Mesodermal cell (in vitro differentiated cells): ENCODE data around the gene CEP192.

Source experiments
- H3K27ac ChIP-seq: 2 replicates; pipeline ENCODE4 v1.7.0; 2013; ENCODE audit warnings: mild to moderate bottlenecking, low read depth, low read length, moderate library complexity; ENCODE audit not compliant: severe bottlenecking
- H3K36me3 ChIP-seq: 2 replicates; pipeline ENCODE4 v1.7.1; 2013; ENCODE audit warnings: mild to moderate bottlenecking, low read length, moderate library complexity; ENCODE audit not compliant: control insufficient read depth, insufficient read depth
- H3K4me1 ChIP-seq: one replicate; pipeline ENCODE4 v1.7.1; 2013; ENCODE audit warnings: mild to moderate bottlenecking, low read length; ENCODE audit not compliant: insufficient read depth, control insufficient read depth, poor library complexity, severe bottlenecking
- H3K4me3 ChIP-seq: 2 replicates; pipeline ENCODE4 v1.7.0; 2013; ENCODE audit warnings: low read length, control low read depth, mild to moderate bottlenecking; ENCODE audit not compliant: insufficient read depth, poor library complexity, severe bottlenecking; ENCODE audit errors: extremely low read depth
- H3K9me3 ChIP-seq: 2 replicates; pipeline ENCODE4 v1.7.1; 2013; ENCODE audit warnings: mild to moderate bottlenecking, low read length, moderate library complexity; ENCODE audit not compliant: control insufficient read depth
- WGBS, 2 experiments: methylation state at CpG; one replicate each; pipeline ENCODE4 v1.1.5; 2013; ENCODE audit warnings: missing lambda C conversion rate in 2 of 2; ENCODE audit not compliant: insufficient coverage in 2 of 2; 5-methylcytosine and 5-hydroxymethylcytosine counted together

CEP192 gene

DNA sequence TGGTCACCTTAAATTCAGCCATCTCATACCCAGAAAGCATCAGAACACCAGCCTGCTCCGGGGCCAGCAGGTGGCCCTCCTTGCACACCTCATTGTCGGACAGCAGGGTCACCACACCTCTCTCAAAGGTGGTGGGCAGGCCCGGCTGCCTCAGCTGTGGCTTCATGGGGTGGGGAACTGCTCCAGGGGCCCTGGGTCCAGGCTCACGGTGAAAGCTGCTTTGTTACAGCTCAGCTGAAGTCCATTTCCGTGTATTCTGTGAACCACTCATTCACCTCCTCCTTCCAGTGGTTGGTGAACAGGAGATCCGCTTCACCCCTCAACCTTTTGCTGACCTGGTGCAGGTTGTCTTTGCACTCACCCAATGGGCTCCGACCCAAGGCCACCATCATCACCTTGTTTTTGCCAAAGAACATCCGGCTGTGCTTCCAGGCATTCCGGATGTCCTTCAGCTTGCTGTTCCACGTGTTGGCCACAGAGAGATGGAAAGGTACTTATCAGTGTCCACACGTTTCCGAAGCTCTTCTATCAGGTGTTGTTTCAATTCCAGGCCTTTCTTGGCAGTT lies 148.8 kb downstream of the CEP192 start:
- WGBS, 2 experiments = 84 to 93% methylated on average over 10 to 11 of the region's 12 CpGs
- peaks cover 15% of the 10 kb centered on the region for H3K9me3 ChIP-seq
- H3K36me3 ChIP-seq = no peaks in the 10 kb centered on the region
- no peaks in the 10 kb centered on the region for H3K4me1 ChIP-seq
- H3K4me3 ChIP-seq = no peak overlapping the region
- H3K27ac ChIP-seq = no peak overlapping the region

DNA sequence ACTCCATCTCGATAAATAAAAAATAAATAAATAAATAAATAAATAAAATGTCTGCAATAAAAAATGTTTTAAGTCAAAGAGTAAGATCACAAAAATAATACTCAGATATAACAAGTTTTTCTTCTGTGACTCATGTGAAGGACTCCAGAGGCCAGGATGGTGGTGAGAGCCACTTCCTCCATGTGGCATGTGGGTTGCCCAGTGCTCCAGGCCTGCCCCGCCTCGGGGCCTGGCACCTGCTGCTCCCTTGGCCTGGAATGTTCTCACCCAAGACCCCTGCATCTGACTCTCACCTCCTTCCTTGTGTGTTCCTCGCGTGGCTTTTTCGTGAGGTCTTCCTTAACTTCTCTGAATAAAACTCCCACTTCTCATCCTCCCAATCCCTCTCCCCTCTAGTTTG lies 150.0 kb downstream of the CEP192 start:
- Histone ChIP-seq H3K36me3 (no peaks in the 10 kb centered on the region), H3K27ac (no peak overlapping the region), H3K4me1 (no peaks in the 10 kb centered on the region), H3K4me3 (no peak overlapping the region), H3K9me3 (peaks cover 15% of the 10 kb centered on the region)
- WGBS, 2 experiments = 93 to 100% methylated on average over 2 to 5 of the region's 6 CpGs

DNA sequence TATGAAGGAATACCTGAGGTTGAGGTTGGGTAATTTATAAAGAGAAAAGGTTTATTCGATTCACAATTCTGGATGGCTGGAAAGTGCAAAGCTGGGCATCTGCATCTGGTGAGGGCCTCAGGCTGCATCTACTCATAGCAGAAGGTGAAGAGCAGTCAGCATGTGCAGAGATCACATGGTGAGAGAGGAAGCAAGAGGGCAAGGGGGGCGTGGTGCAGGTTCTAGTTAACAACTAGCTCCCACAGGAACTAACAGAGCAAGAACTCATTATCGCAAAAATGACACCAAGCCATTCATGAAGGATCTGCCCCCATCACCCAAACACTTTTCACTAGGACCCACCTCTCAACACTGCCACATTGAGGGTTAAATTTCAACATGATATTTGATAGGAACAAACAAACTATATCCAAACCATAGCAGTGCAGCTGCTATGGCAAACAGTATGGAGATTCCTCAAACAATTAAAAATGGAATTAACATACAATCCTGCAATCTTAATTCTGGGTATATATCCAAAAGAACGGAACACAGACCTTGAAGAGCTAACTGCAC lies 154.6 kb downstream of the CEP192 start:
- peaks cover 10% of the 10 kb centered on the region for H3K9me3 ChIP-seq
- H3K4me1 ChIP-seq = no peaks in the 10 kb centered on the region
- no peak overlapping the region for H3K4me3 ChIP-seq
- 76 to 92% methylated on average over 2 to 3 of the region's 4 CpGs for WGBS, 2 experiments
- H3K27ac ChIP-seq = no peak overlapping the region
- H3K36me3 ChIP-seq = no peaks in the 10 kb centered on the region

DNA sequence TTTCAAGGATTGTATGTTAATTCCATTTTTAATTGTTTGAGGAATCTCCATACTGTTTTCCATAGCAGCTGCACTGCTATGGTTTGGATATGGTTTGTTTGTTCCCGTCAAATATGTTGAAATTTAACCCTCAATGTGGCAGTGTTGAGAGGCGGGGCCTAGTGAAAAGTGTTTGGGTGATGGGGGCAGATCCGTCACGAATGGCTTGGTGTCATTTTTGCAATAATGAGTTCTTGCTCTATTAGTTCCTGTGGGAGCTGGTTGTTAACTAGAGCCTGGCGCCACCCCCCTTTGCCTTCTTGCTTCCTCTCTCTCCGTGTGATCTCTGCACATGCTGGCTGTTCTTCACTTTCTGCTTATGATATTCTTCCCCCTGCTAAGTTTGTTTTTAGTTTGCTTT lies 156.0 kb downstream of the CEP192 start:
- Histone ChIP-seq H3K36me3 (no peaks in the 10 kb centered on the region), H3K9me3 (peaks cover 10% of the 10 kb centered on the region), H3K4me1 (no peaks in the 10 kb centered on the region), H3K4me3 (no peak overlapping the region), H3K27ac (no peak overlapping the region)
- WGBS, 2 experiments = 72 to 86% methylated on average over 5 of the region's 6 CpGs

DNA sequence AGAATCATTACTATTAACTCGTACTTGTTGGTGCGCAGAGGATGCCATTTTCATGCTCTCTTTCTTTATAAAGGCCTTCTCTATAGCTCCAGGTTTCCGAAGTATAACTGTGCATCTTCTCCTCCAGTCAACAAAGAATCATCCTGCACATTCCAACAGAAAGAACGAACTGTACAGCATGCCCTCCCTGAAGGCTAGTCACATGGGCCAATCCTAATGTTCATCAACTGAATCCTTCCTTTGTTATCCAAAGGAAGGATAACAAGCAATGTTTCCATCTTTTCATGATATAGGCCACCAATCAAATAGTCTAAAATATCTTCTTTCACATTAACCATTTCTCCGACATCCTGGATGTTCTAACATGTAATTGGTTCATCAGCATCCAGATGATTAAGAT lies 160.5 kb downstream of the CEP192 start:
- H3K4me3 ChIP-seq = no peak overlapping the region
- H3K27ac ChIP-seq = no peak overlapping the region
- H3K4me1 ChIP-seq = no peaks in the 10 kb centered on the region
- no peaks in the 10 kb centered on the region for H3K36me3 ChIP-seq
- WGBS, 2 experiments = 89 to 90% methylated on average over 5 of the region's 5 CpGs
- H3K9me3 ChIP-seq = no peaks in the 10 kb centered on the region

DNA sequence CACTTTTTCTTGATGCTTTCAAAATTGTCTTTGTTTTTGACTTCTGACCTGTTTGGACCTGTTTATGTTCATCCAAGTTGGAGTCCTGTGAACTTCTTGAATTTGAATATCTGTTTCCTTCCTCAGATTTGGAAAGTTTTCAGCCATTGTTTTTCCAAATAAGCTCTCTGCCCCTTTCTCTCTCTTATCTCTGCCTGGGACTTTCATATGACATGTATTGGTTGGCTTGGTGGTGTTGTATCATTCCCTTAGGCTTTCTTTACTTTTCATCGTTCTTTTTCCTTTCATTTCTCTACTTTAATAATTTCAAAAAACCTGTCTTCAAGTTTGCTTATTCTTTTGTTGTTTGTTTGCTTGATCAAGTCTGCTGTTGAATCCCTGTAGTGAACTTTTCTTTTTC lies 167.3 kb downstream of the CEP192 start:
- Histone ChIP-seq H3K9me3 (peaks cover 12% of the 10 kb centered on the region), H3K27ac (no peak overlapping the region), H3K4me1 (no peaks in the 10 kb centered on the region), H3K36me3 (no peaks in the 10 kb centered on the region), H3K4me3 (no peak overlapping the region)
- WGBS, 2 experiments = no CpG with 5 or more reads among the region's 1 CpG

DNA sequence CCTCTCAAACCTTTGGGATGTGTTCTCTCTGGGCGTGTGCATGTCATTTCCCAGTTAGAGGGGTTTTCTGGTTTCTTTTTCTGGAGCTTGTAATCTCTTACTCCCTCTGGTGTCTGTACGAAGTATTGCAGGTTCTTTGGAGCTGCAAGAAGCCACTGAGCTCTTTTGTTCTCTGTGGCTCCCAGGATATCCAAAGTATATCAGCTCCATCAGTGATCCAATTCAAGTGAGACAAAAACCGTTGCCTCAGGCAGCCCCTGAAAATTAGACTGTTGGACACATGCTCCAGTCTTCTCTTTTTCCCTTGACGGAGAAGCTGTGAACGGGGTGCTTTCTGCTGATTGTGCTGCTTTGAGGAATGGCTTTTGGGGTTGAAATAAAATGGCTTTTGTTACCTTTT lies 168.4 kb downstream of the CEP192 start:
- no peak overlapping the region for H3K4me3 ChIP-seq

DNA sequence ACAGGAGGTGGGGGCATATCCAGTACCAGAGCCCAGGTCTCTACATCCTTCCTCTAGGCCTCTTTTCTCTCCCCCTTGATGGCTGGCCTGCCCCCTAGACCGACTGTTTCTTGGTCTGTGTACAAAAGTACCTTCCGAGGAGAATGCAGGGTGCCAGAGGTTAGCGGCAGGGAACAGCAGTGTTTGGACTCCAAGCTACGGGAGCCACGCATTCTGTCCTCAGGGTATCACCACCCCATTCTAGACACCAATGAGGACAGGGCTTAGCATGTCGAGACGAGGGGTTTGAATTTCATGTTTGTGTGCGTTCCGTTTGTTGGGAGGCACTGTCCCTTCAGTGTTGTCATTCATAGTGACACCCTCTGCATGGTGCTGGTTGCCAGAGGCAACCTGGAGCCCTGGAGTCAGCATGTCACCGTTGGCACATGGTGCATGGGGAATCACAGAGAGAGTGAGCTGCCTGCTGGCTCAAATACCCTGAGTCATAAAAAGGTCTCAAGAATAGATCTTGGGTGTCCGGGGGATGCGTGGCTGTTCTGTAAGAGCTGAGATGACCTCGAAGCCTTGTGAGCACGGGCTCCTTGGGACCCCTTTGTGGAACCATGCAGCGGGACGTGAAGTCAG lies 170.2 kb downstream of the CEP192 start:
- H3K36me3 ChIP-seq = no peaks in the 10 kb centered on the region
- H3K4me3 ChIP-seq = no peak overlapping the region
- H3K4me1 ChIP-seq = no peaks in the 10 kb centered on the region
- H3K27ac ChIP-seq = no peak overlapping the region
- peaks cover 12% of the 10 kb centered on the region for H3K9me3 ChIP-seq
- WGBS, 2 experiments = 86 to 91% methylated on average over 14 to 16 of the region's 16 CpGs

More for the DNA sequence above, 168.4 kb downstream of the CEP192 start:
- WGBS, 2 experiments = 9 to 13% methylated on average over 2 of the region's 5 CpGs
- Histone ChIP-seq H3K4me1 (no peaks in the 10 kb centered on the region), H3K9me3 (peaks cover 12% of the 10 kb centered on the region), H3K36me3 (no peaks in the 10 kb centered on the region), H3K27ac (no peak overlapping the region)

DNA sequence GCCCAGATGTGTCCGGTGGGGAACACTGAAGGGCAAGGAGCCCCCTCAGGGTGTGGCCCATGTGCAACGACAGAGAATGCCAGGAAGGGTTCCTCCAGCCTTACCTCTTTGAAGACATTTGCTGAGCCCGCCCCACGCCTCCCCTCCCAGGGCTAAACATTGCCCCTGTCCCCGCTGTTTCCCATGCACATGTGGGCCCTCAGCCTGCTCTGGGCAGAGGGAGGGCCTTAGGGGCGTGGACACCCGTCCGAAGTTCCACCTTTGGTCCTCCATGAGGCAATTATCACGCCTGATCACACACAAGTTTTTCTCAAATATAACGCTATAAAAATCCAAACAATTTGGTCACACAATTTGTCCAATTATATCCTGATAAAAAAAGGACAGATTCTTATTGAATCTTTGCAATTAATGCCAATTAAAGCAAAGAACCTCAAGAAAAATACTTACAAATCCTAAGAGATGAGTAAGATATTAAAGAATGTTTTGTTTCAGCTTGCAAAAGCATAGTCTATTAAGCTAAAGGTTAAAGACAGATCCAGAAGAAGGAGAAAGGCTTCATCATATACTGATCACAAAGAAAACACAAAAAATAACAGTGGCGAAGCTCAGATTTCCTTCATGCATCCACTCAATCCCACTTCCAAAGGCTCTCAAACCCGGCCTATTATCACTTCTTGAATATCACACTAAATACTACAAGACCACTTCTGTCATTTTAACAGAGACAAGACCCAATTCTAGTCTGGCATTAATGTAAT lies 172.2 kb downstream of the CEP192 start:
- WGBS, 2 experiments = 89 to 92% methylated on average over 11 of the region's 12 CpGs
- no peaks in the 10 kb centered on the region for H3K36me3 ChIP-seq
- H3K27ac ChIP-seq = no peak overlapping the region
- no peak overlapping the region for H3K4me3 ChIP-seq
- peaks cover 2% of the 10 kb centered on the region for H3K9me3 ChIP-seq
- no peaks in the 10 kb centered on the region for H3K4me1 ChIP-seq

DNA sequence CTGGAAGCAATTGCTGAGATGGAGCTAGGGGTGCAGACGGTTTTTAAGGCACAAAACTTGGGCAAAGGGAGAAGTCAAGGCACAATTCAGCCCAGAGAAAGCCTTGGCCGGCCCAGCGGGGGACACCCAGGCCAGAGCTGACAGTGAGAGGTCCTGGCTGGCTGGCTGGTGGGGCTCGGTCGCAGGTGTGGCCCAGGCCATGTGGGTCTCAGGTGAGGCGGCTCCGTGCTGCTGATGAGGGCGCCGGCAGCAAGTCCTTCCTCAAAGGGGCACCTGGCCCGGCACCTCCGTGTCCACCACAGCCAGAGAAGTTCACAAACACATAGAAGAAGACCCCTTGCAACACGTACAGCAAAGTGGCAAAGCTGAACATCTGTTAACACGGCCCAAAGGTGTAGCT lies 173.2 kb downstream of the CEP192 start:
- H3K4me3 ChIP-seq = no peak overlapping the region
- no peak overlapping the region for H3K27ac ChIP-seq
- no peaks in the 10 kb centered on the region for H3K4me1 ChIP-seq
- no peaks in the 10 kb centered on the region for H3K36me3 ChIP-seq
- 85 to 93% methylated on average over 8 to 11 of the region's 13 CpGs for WGBS, 2 experiments
- no peaks in the 10 kb centered on the region for H3K9me3 ChIP-seq
